ENCODE measurements around the gene UNC79.

UNC79 gene

DNA sequence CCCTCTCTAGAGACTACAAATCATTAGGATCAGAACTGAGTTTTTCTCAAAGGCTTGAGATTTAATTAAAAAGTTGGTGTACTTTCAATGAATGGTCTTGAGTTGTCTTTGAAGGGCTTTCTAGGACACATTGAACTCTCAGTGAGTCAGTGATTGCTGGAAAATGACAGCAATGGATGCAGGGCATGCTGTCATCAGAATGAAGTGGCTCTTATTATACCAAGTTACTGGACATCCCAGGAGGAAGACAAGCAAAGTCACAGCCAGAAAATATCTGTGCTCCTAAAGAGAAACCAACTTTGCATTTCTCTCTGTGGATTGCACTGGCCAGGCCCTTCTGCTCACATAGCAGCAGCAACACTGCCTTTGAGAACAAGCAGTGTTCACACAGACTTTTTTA is 244.9 kb downstream of the UNC79 start:
- DNase-seq, result no peak

DNA sequence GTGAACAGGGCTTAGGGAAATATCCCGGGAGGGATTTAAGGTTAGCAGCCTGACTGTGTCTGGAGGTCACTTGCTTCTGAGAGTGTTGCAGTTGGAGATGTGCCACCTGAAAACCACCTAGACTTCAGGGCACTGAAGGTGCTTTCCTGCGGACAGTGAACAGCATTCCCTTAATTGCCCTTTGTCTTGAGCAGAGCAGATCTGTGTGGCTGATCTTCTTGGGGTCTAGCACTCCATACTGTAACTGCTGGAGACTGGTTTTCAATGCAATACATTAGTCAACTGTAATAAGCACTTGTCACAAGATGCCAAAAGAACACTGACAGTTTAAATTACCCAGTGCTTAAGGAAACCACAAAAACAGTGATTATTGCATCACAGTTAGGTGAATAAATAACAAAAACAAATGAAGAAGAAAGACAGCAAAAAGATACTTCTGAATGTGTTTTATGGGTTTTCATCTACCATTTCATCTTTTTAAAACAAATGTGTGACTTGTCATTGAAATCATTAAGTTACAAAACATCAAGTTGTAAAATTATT is 245.7 kb downstream of the UNC79 start:
- no peak for DNase-seq

DNA sequence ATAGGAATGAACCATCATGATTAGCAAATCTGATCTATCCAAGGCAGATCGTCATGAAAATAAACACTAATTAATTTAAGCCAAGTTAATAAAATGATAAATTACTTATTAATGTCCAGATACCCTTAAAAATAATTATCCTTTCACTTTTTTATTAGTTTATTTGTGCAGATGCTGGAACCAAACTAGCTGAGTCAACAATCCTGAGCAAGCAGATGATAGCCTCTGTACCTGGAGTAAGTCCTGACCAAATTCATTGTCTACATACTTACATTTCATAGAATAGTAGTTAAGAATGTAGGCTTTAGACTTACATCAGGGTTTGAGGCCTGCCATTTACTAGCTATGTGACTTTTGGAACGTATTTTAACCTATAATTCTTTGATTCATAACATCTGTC is 251.7 kb downstream of the UNC79 start:
- no peak for DNase-seq

DNA sequence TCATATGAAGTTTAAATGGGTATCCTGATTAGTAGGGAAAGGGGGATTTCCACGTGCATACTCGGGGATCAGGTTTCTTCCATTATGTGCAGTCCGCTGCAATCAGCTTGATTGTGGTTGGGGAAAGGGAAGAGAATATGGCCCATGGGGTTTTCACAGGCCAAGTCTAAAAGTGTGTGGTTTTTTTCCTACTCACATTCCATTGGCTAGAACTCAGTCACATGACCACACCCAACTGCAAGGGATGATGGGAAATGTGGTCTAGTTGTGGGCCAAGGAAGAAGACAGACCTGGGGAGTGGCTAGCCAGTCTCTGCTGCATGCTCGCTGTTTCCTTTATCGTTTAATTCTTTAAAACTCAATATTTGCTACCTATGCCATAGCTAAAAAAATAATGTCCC is 252.5 kb downstream of the UNC79 start:
- DNase-seq, result no peak

DNA sequence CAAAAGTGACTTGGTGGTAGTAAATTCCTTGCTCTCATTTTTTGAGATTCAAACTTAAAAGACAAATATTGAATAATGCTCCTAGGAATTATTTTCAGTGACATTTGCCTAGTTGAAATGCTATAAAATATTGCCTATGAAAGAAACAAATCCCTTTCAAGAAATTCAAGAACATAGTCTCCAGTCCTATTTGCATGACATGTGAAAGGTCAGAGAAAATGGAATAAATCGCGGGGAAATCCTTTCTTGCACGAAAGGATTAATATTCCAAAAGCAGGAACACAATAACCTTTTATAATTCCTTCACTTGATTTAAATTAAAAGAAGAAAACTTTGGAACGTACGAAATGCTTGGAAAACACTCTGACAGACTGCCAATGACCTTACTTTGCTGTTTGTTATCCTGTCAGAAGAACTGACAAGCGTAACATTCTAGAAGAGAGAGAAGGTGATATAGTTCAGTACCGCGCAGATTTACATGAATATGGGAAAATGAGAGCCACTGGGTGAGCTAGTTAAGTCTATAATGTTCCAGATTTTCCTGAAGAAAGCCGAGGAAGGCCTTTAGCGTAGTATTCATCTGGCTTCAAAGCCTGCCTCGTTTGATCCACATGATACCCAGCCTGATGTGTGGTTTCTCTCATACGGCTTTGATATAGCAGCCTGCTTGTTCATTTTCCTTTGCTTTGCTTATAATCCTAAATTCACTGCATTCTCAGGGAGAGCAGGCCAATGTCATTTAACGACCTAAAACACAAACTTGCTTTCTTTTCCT is 254.6 kb downstream of the UNC79 start:
- DNase-seq, result no peak

DNA sequence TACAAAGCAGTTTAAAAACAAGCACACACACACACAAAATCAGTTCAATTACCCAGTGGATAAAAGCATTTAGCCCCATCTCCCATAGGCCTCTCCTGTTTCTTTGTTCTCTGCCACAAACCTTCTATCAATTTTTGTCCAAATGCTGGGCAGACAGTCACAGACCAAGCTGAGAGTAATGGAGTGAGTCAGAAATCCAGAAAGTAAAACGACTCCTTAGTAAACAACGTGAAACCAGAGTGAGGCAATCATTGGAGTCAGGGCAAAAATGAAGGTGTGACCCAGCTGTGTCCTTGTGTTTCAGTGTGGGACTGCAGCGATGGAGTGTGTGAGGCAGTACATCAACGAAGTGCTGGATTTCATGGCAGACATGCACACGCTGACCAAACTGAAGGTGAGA is 255.5 kb downstream of the UNC79 start:
- DNase-seq, result no peak

DNA sequence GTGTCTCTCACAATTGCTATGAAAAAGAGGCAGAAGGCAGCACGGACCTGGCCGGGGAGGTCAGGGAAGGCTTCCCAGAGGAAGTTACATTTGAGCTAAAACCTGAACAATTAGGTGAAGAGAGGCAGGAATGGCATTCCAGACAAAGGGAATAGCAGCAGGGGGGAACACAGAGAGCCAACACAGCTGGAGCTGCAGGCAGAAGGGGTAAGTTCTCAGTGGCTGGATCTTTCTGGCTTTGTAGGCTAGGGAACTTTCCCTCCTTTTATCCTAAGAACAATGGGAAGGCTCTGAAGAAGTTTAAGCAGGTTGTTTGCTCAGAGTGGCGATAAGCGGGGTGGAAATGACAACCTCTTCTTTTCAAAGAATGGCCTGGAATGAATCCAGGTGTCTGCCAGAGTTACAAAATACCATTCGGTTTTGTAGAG is 257.5 kb downstream of the UNC79 start:
- no peak for DNase-seq

DNA sequence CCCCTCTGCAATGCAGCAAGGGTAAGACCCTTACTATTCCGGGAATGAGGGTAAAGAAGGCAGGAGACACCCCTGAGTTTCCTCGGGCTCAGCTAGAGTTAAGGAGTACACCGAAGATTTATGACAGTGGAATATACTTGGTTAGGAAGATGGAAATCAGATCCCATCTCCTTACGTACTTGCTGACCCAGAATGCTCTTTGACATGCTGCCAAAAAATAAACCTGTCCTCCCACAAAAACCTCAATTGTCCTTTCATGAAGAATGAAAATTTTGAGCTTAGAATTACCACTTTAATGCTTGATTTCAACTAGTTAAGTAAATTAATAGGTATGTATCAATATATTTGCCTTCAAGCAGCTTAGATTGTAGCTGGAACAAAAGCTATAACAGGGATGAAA is 258.1 kb downstream of the UNC79 start:
- DNase-seq, result no peak

DNA sequence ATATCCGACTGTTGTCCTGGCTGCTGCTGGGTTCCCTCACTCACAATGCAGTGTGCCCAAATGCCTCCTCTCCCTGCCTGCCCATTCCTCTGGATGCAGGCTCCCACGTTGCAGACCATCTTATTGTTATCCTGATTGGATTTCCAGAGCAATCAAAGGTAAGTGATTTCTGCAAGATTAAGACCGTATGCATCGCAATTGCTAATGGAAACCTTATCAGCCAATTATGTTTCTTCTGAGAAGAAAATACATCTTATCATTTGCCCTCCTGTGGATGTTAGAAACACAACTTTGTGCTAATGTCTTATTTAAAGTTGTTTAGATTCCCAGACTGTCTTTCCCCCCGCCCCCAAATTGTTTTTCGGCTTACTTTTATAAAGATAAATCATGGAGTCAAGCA is 259.4 kb downstream of the UNC79 start:
- DNase-seq, result no peak

DNA sequence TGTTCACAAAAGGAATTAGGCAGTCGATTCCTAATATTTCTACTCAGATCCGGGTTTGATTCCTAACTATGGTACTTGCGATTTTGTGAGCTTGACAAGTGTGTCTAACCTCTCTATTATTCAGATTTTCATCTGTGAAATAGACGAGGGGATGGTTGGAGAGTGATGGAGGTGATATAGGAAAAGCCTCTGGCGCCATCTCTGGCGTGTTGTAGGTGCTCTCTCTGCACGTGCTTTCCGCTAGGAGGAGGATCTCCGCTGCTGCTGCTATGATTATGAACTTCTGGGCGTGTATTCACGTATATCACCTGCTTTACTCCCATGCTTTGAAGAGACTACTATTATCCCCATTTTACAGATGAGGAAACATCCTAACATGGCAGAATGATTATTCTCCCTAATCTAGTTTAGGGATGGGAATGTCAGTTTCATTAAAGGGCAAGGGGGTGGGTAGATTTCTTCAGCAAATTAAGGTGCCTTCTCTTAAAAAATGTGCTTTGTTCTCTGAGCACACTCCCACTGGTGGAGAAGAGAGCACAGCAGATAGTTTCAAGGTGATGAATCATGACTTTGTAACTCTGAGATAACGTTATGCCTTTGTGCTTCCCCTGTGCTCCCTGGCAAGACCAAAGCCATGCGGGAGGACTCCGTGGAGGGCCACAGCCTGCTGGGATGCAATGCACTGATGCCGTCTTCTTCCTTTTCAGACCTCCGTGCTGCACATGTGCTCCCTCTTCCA is 260.5 kb downstream of the UNC79 start:
- DNase-seq, result no peak

DNA sequence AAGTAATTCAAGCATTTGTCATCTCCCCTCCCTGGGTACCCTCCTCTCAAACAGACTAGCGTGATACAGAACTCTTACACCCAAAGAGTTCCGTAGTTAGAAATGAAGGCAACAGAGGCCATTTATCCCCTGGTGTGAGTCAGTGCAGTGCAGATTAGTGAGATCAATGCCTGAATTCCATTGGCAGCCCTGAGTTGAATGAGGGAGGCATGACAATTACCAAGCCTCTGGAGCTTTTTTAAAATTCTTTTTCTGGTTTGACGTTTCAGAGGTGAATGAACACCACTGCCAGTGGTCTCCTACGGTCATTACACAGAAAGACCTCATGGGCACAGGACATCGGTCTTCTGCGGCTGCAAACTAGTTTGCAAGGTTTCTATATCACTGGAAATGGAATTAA is 263.2 kb downstream of the UNC79 start:
- DNase-seq, result no peak

DNA sequence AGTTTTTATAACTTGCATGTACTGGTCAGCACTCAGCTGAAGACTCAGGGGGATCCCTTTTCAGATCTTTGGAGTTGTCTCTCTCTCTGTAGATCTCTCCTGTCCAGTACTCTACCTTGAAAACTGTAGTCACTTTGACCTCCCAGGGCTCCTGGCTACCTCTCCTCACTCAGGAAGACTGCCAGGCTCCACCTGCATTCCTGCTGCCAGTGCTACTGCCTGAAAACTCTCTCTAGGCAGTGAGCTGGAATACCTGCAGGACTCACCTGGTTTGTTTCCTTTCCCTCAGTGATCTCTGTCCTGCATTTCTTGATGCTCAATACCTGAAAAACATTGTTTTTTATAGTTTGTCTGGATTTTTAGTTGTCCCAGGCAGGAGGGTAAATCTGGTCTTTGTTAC is 270.2 kb downstream of the UNC79 start:
- no peak for DNase-seq

DNA sequence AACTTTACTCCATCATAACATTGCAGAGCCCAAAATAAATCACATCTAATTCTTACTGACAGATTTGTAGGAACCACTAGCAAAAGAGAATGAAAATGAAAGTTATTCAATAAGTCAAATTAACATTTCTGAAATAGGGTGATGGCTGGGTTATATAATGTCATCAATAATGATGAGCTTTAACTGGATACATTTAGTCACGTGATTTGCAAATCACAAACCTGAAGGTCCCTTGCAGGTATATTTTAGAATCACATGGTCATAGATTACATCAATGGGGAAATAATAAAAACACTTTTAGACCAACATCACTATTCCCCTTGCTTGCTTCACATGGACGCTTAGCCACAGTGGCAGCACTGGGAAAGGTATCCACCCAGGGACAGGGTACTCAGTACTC is 270.8 kb downstream of the UNC79 start:
- no peak for DNase-seq

DNA sequence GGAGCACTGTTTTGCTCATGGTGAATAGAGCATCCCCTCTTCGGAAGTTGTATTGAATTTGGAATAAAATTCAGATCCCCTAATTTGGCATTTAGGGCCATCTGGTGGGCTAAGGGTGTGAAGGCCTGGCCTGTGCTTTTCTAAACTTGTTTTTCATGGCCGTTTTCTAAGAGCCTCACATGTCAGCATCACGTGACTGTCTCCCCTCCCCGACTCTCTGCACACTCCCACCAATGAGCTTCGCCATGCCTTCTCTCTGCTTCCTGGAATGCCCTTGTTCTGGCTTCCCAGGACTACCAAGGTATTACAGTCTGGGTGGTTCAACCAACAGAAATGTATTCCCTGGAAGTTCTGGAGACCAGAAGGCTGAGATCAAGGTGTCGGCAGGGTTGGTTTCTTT is 272.2 kb downstream of the UNC79 start:
- DNase-seq, result no peak

DNA sequence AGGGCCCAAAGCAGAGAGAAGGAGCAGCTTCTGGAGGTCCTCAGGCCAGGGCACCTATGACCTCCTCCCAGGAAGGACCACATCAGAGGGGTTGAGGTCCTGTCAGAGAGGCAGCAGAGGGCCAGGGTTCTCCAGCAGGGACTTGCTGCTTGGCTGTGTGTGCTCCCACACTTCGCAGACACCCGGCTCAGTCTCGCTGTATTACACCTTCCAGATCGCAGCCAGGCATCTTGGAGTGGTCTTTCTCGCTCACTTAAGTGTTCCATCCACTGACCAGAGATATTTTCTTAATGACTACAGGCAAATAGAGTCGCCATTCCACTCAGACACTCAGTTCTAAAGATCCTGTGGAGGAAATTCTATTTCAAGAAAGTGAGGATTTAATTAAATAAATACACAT is 273.2 kb downstream of the UNC79 start:
- no peak for DNase-seq

DNA sequence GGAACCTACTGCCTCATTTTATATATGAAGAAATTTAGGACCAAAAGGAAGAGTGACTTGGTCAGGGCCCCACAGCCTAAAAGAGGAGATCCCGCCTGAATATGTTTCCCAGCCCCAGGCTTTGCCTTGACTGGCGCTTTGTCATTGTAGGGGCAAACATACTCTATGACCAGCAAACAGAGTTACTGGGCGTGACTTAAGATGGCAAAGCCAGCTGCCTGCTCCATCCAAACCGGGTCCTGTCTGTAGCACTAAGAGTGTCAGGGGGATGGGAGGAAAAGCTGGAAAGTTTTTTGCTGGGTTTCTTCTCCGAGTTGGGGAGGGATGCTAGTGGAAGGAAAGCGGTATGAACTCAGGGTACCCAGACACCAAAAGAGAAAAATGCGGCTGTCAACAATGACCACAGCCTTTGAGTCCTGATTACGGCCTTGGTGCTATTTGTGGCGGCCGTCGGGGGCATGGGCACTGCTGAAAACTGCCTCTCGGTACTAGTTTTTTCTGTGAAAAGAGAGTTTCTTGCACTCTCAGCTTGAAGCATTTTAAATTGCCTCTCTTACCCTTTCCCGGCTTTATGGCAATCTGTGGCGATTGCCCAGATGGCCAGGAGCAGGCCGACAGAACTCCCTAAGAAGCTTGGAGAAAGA is 274.9 kb downstream of the UNC79 start:
- no peak for DNase-seq

DNA sequence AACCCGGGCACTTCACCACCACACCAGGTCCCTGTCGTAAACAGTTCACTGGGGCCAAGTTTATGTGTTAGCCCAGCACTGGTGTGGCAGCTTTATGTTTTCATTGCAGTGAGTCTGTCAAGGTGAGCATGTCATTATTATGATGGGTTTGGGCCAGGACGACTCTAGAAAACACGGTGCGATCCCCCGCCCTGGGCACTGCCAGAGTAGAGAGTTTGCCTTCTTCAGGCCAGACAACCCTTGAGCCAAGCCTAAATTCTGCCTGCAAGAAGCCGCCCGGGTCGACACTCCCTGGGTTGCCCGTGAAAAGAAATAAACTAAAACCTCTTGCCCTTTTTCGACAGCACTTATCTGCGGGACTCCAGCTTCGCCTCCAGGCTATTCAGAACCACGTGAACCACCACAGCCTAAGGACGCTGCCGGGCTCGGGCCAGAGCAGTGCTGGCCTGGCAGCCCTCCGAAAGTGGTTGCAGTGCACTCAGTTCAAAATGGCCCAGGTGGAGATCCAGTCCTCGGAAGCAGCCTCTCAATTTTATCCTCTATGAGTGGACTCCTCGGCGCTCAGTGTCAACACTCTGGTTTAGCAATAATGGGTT is 275.7 kb downstream of the UNC79 start:
- DNase-seq, result no peak

DNA sequence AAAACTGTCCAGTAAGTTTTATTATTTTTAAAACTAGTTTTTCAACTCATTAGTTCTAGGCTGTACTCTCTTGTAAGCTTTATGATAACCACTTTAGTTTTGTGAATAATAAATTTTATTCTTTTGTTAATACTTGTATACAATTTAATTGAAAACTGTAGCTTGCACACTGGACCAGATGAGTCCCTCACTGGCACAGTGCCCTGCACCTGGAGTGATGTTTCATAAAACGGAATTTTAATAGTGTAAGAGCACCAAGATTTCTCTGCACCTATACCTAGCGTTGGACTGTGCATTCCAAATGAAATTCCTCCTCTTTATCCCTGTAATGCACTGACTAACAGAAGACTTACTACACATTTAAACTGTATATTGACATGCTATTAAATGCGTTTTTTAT is 276.7 kb downstream of the UNC79 start:
- DNase-seq, result no peak

DNA sequence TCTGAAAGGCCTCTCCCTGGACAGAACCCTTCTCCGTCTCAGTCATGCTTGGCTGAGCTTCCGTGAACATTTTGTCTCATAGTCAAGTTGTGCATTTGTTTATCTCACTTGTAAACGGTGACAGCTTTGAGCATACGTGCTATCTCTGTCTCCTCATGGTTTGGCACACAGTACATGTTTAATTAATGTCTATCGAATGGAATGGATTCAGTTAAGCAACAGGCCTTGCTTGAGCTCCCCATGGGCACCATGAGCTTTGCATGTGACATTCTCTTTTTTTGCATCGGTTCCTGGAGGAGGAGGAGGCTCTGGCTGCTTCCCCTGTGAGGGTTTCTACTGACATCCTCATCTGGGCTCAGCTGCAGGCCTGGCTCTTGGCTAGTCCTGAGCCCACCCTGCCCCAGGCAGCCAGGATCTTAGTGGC is 277.6 kb downstream of the UNC79 start:
- DNase-seq, result no peak

DNA sequence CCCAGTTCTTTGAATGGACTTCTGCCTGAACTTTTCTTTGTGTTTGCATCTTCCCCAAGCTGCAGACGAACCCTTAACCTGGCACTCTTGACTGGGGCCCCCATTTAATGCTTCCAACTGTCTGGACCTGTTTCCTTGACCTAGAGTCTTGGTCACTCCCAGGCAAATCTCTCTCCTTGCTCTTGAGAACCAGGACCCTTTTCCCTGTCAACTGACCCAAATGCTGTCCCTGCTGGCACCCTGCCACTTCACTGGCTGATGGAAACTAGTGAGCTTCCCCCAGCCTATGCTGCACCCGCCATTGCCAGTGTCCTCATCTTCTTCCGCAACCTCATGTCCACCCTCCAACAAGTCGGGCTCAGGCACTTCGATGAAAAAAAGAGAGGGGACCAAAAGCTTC is 278.1 kb downstream of the UNC79 start:
- DNase-seq, result no peak

DNA sequence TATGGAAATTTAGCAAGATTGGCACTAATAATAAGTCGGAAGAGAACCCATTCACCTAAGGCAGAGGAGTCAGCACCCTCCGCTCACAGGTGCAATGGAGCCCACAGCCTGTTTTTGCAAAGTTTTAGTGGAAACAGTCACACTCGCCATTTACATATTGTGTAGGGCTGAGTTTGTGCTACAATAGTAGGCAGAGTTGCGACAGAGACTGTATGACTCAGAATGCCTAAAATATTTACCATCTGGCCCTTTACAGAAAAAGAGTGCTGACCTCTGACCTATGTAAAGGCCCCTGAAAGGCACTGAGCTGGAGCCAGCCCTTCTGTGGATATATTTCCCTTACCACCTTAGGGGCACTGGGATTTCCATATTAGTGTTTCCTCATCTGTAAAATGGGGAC is 278.5 kb downstream of the UNC79 start:
- DNase-seq, result no peak

DNA sequence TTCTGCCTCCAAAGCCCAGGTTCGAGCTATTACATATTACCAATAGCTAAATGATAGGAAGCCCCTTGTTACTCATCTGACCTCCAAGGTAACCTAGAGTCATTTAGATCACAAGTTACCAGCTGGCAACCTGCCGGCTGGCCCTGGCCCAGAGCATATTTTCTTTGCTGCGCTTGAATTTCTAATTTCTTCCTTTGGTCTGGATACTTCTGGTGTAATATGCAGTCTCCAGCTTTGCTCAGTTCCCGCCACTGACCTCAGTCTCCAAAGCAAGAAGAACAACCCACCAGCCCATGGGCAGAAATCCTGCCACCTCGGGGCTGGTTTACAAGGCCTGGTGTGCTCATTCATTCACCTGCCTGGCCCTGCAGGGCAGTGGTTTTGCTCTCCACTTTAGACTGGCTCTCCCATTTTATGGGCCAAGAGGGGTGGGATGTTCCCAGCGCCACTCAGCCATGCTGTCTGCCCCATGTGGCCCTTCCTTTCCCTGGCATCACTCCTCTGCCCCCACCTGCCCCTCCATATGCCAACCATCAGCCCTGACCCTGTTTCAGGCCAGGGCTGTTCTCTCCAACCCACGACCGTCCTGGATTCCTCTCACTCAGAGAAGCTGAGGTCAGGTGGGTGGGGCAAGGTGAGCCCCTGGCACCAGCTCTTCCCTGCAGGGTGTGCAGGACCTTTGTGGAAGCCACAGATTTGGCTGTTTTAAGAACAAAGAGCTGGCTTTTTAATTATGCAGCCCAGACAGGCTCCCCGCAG is 281.5 kb downstream of the UNC79 start:
- no peak for DNase-seq

Data from NCI-H2029 treated with DMSO at 0.1 percent for 48 hours (cell line).